ENCODE results near the gene CMYA5.

DNA sequence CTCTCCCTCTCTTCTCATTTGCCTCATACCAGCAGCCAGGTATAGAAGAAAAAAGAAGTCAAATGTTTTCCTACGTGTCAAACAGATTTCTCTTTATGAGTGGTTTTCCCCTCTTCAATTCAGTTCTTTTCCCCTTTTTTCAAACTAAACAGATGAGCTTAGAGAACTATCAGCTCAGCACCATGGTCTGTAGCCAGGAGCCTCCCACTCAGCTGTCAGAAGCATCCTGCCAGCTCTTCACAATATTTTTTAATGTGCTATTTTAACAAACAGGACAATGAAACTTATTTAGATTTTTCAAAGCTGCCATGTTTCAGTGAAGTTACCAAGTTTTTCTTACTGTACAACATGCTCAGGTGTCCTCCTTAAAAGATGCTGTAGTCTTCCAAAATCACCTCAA is 63.5 kb downstream of the CMYA5 start:
- TF ChIP-seq POLR2A (IDR thresholded peaks at IDR 0.05; ENCODE audit: low read length) = no peak
- TF ChIP-seq GATA1 (IDR thresholded peaks at IDR 0.05; ENCODE audit: low read depth, low read length) = no peak

Data from erythroblast (primary cell).